Calu3 (cell line): ENCODE data around the gene TBC1D32. TPM values are rescaled to one million over a fixed set of nuclear protein-coding genes. Genes with fewer than 3 reads are reported as not detected.
A peak's percentile ranks its signal among the peaks of the same experiment; 100 is the strongest.
"Not testable (repeated sequence)": the region's sequence is repeated elsewhere in the genome, so short reads cannot be mapped to it uniquely, and the experiment has no call there.

Experiments
- BruUV-seq: library from RNA; stranded (reverse); fragments of 400-500 nt; replicated peaks from 2 replicates; lab custom pipeline; 2021; lab: Mats Ljungman, UMichigan
- CTCF ChIA-PET: fragments of 300-600 bp; sonication (Branson Sonifier 250); formaldehyde crosslinking; loops from one replicate; lab custom pipeline; 2022; ENCODE audit warnings: antibody characterized with exemption; lab: Charles Lee
- DNase-seq: peaks from one replicate; pipeline ENCODE4 v3.0.0; 2022
- H3K27ac Mint-ChIP-seq: one replicate; pipeline ENCODE4 v1.8.0; 2022; ENCODE audit warnings: mixed read lengths; ENCODE audit not compliant: unreplicated experiment
- H3K27me3 Mint-ChIP-seq: one replicate; pipeline ENCODE4 v1.8.0; 2022; ENCODE audit warnings: mixed read lengths; ENCODE audit not compliant: unreplicated experiment
- H3K36me3 Mint-ChIP-seq: one replicate; pipeline ENCODE4 v1.8.0; 2022; ENCODE audit warnings: mild to moderate bottlenecking, moderate library complexity, mixed read lengths; ENCODE audit not compliant: insufficient read depth, unreplicated experiment
- H3K4me1 Mint-ChIP-seq: one replicate; pipeline ENCODE4 v1.8.0; 2022; ENCODE audit warnings: mild to moderate bottlenecking, low read depth, mixed read lengths; ENCODE audit not compliant: unreplicated experiment
- H3K4me3 Mint-ChIP-seq: one replicate; pipeline ENCODE4 v1.8.0; 2022; ENCODE audit warnings: mild to moderate bottlenecking, low read depth, moderate library complexity, mixed read lengths; ENCODE audit not compliant: unreplicated experiment
- H3K9me3 Mint-ChIP-seq: one replicate; pipeline ENCODE4 v1.8.0; 2022; ENCODE audit warnings: low read depth, mixed read lengths; ENCODE audit not compliant: unreplicated experiment
- intact Hi-C: fragments of 100-400 bp; cut with micrococcal nuclease; formaldehyde crosslinking; loops from one replicate; pipeline ENCODE4 v1.10.0; 2022; ENCODE audit not compliant: unreplicated experiment
- total RNA-seq: library from RNA; stranded (reverse); gene quantifications from 2 replicates; pipeline ENCODE4 v1.2.3, GENCODE V29; 2022
- TF ChIP-seq, protein P1 (sequence below): fragments of 200-600 bp; IDR thresholded peaks from one replicate; pipeline ENCODE4 v1.8.0; 2022; ENCODE audit warnings: antibody characterized with exemption; ENCODE audit not compliant: unreplicated experiment

The TBC1D32 gene
- total RNA-seq, 1 experiment from 2014 or later: 8.9 TPM

DNA sequence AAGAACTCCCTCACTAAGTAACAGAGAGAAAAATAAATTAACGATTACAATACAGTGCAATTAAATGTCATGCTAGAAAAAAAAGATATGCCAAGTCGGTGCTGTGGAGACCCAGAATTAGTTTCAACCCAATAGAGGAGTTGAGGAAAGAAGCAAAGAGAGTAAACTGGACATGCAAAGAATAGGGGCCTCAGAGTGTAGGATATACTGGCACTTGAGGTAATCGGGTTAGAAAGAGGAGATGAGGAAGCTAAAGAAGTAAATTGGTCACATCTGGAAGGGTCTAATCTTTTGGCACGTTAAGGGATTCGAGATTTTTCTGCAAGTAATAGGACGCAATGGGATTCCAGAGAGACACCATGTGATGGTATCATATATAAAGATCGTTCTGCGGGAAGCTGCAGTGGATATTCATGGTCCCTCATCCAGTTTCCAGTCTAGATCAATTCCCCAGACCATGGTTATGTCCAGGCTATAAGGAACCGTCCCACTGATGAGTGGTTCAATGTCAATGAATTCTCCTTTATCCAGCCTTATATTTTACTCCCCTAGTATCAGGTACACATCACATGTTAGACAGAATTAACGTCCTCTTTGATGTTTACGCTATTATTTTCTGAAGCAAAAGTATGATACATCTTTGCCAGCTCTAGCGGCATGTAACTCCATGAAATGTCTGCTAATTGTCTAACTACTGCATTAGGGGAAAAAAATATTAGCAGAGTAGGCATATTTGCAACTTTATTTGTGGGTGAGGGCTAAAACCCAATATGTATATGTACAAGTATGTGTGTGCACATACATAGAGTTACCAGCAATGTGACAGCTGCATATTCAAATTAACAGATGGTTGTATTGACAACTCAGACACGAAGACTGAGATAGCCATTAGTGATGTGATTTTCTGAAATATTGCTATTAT is 1.1 kb upstream of the TBC1D32 start:
- DNase-seq: no peak
- no peaks in the 10 kb centered on the region for H3K9me3 Mint-ChIP-seq
- TF ChIP-seq, protein P1, sequence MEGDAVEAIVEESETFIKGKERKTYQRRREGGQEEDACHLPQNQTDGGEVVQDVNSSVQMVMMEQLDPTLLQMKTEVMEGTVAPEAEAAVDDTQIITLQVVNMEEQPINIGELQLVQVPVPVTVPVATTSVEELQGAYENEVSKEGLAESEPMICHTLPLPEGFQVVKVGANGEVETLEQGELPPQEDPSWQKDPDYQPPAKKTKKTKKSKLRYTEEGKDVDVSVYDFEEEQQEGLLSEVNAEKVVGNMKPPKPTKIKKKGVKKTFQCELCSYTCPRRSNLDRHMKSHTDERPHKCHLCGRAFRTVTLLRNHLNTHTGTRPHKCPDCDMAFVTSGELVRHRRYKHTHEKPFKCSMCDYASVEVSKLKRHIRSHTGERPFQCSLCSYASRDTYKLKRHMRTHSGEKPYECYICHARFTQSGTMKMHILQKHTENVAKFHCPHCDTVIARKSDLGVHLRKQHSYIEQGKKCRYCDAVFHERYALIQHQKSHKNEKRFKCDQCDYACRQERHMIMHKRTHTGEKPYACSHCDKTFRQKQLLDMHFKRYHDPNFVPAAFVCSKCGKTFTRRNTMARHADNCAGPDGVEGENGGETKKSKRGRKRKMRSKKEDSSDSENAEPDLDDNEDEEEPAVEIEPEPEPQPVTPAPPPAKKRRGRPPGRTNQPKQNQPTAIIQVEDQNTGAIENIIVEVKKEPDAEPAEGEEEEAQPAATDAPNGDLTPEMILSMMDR: no peak
- no peaks in the 10 kb centered on the region for H3K27me3 Mint-ChIP-seq
- H3K4me3 Mint-ChIP-seq: peak overlapping the region; percentile 75
- H3K27ac Mint-ChIP-seq: peak overlapping the region; percentile 91
- BruUV-seq: no TSS peak
- CTCF ChIA-PET: interaction anchor here (0.5 to 0.7 kb wide), 2 partner anchors 20 to 98 kb away, joined by 3 to 4 read pairs; no protein-coding TSS in a partner anchor
- H3K4me1 Mint-ChIP-seq: peaks cover 16% of the 10 kb centered on the region
- peaks cover 18% of the 10 kb centered on the region for H3K36me3 Mint-ChIP-seq
- intact Hi-C loops: no loop called here

DNA sequence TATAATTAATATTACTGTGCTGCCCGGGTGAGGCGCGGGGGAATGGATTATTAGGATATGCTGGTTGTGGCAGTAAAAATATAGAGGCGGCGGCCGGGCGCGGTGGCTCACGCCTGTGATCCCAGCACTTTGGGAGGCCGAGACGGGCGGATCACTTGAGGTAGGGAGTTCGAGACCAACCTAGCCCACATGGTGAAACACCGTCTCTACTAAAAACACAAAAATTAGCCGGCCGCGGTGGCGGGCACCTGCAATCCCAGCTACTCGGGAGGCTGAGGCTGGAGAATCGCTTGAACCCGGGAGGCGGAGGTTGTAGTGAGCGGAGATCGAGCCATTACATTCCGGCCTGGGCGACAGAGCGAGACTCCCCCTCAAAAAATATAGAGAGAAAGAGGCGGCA is 586 bp downstream of the TBC1D32 start:
- CTCF ChIA-PET, H3K27me3 Mint-ChIP-seq: not testable (repeated sequence)

DNA sequence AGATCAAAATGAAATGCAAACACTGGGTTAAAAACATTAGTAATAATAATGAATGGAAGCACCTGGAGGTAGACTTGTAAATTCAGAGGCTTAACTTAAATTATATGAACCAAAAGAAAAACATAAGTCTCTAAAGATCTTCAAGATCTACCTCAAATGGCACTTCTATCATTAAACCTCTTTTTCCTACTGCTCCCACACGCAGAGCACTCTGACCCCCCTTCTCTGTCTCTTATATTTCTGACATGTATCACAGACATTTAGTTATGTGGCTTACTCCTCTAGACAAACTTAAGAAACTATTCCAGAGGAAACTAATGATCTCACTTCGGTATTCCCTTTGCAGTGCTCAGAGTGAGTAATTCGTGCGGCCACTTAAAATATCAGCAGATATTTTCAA is 1.1 kb downstream of the TBC1D32 start:
- H3K27ac Mint-ChIP-seq: peak overlapping the region; percentile 91
- H3K27me3 Mint-ChIP-seq: no peaks in the 10 kb centered on the region
- TF ChIP-seq, protein P1: no peak
- H3K36me3 Mint-ChIP-seq: peaks cover 18% of the 10 kb centered on the region
- H3K9me3 Mint-ChIP-seq: no peaks in the 10 kb centered on the region
- intact Hi-C loops: no loop called here
- no peak for DNase-seq
- H3K4me1 Mint-ChIP-seq: peaks cover 16% of the 10 kb centered on the region
- BruUV-seq: no TSS peak
- H3K4me3 Mint-ChIP-seq: peak overlapping the region; percentile 75
- CTCF ChIA-PET: no interaction called here

More for the DNA sequence above, 586 bp downstream of the TBC1D32 start:
- H3K9me3 Mint-ChIP-seq, DNase-seq, intact Hi-C loops, BruUV-seq: not testable (repeated sequence)
- peaks cover 18% of the 10 kb centered on the region for H3K36me3 Mint-ChIP-seq
- peaks cover 16% of the 10 kb centered on the region for H3K4me1 Mint-ChIP-seq
- peak overlapping the region; percentile 91 for H3K27ac Mint-ChIP-seq
- H3K4me3 Mint-ChIP-seq: peak overlapping the region; percentile 75

DNA sequence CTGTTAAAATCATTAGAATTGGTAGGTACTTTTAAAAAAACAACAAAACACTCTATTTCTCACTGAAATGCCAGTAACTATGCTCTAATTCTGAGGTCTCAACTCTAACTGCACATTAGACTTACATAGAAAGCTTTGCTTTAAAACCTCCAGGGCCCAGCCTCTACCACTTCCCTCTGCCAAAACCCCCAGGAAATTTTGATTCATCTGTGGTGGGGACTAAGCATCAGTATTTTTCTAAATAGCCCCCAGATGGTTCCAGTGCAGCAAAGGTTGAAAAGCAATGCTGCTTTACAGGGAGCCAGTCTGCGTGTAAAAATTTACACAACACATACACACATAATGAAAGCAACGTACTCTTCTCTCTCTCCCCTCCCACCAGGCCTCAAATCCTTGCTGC is 3.8 kb downstream of the TBC1D32 start:
- TF ChIP-seq, protein P1: no peak
- H3K4me1 Mint-ChIP-seq: peaks cover 15% of the 10 kb centered on the region
- no peaks in the 10 kb centered on the region for H3K9me3 Mint-ChIP-seq
- no peak overlapping the region for H3K27ac Mint-ChIP-seq
- no peak for DNase-seq
- CTCF ChIA-PET: no interaction called here
- no TSS peak for BruUV-seq
- intact Hi-C loops: no loop called here
- no peaks in the 10 kb centered on the region for H3K27me3 Mint-ChIP-seq
- no peak overlapping the region for H3K4me3 Mint-ChIP-seq
- H3K36me3 Mint-ChIP-seq: peaks cover 18% of the 10 kb centered on the region
